ENCODE results near the gene ZNF460. TPM values are rescaled to one million over a fixed set of nuclear protein-coding genes. Genes with fewer than 3 reads are reported as not detected.

ZNF460 gene
- total and polyA plus RNA-seq, 2 of the 13 experiments (the other 11 are each of a cell fraction or from before 2014, with no cell fraction given): 14.5 to 44.8 TPM

GRCh38 chr19:57320180-57321084, 40.1 kb downstream of the ZNF460 start, which contains the start of gene ZNF543 (continued):
- TF ChIP-seq, protein P1, sequence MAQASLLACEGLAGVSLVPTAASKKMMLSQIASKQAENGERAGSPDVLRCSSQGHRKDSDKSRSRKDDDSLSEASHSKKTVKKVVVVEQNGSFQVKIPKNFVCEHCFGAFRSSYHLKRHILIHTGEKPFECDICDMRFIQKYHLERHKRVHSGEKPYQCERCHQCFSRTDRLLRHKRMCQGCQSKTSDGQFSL (CRISPR knock-in tag; IDR thresholded peaks at IDR 0.05): no peak
- TF ChIP-seq ETV6 (CRISPR knock-in tag; conservative IDR thresholded peaks at IDR 0.05) (no peak), YEATS4 (CRISPR knock-in tag; IDR thresholded peaks at IDR 0.05; ENCODE audit: borderline replicate concordance) (peak; percentile 47; the same call in 1 of the 2 replicates), ZNF775 (CRISPR knock-in tag; IDR thresholded peaks at IDR 0.05; ENCODE audit: borderline replicate concordance) (no peak), RBM22 (optimal IDR thresholded peaks at IDR 0.05; ENCODE audit: low read length) (no peak), ZNF281 (CRISPR knock-in tag; IDR thresholded peaks at IDR 0.05; ENCODE audit: borderline replicate concordance) (no peak), ZNF572 (CRISPR knock-in tag; IDR thresholded peaks at IDR 0.05) (no peak; the same call in 1 of the 2 replicates), HDAC6 (IDR thresholded peaks at IDR 0.05; ENCODE audit: low read depth, low read length) (no peak), SRSF4 (IDR thresholded peaks at IDR 0.05; ENCODE audit: low read depth, low read length, poor library complexity, severe bottlenecking) (no peak), MLLT10 (CRISPR knock-in tag; IDR thresholded peaks at IDR 0.05) (no peak), ZNF292 (CRISPR knock-in tag; IDR thresholded peaks at IDR 0.05; ENCODE audit: borderline replicate concordance, low read depth) (no peak), YEATS2 (CRISPR knock-in tag; IDR thresholded peaks at IDR 0.05; ENCODE audit: borderline replicate concordance) (peak; percentile 93), ZNF24 (IDR thresholded peaks at IDR 0.05) (no peak), ZNF264 (CRISPR knock-in tag; IDR thresholded peaks at IDR 0.05) (no peak)
- TF ChIP-seq, protein P2, sequence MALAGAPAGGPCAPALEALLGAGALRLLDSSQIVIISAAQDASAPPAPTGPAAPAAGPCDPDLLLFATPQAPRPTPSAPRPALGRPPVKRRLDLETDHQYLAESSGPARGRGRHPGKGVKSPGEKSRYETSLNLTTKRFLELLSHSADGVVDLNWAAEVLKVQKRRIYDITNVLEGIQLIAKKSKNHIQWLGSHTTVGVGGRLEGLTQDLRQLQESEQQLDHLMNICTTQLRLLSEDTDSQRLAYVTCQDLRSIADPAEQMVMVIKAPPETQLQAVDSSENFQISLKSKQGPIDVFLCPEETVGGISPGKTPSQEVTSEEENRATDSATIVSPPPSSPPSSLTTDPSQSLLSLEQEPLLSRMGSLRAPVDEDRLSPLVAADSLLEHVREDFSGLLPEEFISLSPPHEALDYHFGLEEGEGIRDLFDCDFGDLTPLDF (CRISPR knock-in tag; IDR thresholded peaks at IDR 0.05): no peak
- TF ChIP-seq, protein P3, sequence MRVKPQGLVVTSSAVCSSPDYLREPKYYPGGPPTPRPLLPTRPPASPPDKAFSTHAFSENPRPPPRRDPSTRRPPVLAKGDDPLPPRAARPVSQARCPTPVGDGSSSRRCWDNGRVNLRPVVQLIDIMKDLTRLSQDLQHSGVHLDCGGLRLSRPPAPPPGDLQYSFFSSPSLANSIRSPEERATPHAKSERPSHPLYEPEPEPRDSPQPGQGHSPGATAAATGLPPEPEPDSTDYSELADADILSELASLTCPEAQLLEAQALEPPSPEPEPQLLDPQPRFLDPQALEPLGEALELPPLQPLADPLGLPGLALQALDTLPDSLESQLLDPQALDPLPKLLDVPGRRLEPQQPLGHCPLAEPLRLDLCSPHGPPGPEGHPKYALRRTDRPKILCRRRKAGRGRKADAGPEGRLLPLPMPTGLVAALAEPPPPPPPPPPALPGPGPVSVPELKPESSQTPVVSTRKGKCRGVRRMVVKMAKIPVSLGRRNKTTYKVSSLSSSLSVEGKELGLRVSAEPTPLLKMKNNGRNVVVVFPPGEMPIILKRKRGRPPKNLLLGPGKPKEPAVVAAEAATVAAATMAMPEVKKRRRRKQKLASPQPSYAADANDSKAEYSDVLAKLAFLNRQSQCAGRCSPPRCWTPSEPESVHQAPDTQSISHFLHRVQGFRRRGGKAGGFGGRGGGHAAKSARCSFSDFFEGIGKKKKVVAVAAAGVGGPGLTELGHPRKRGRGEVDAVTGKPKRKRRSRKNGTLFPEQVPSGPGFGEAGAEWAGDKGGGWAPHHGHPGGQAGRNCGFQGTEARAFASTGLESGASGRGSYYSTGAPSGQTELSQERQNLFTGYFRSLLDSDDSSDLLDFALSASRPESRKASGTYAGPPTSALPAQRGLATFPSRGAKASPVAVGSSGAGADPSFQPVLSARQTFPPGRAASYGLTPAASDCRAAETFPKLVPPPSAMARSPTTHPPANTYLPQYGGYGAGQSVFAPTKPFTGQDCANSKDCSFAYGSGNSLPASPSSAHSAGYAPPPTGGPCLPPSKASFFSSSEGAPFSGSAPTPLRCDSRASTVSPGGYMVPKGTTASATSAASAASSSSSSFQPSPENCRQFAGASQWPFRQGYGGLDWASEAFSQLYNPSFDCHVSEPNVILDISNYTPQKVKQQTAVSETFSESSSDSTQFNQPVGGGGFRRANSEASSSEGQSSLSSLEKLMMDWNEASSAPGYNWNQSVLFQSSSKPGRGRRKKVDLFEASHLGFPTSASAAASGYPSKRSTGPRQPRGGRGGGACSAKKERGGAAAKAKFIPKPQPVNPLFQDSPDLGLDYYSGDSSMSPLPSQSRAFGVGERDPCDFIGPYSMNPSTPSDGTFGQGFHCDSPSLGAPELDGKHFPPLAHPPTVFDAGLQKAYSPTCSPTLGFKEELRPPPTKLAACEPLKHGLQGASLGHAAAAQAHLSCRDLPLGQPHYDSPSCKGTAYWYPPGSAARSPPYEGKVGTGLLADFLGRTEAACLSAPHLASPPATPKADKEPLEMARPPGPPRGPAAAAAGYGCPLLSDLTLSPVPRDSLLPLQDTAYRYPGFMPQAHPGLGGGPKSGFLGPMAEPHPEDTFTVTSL (CRISPR knock-in tag; IDR thresholded peaks at IDR 0.05; ENCODE audit: borderline replicate concordance): peak; percentile 50
